Epithelial cell of proximal tubule (primary cell): ENCODE measurements around the gene NMT2. TPM values are rescaled to one million over a fixed set of nuclear protein-coding genes. Genes with fewer than 3 reads are reported as not detected.

Experiments
- DNase-seq: peaks from one replicate; pipeline ENCODE4 v3.0.0-alpha.2; 2011; ENCODE audit warnings: low read depth
- H3K4me3 ChIP-seq: 2 replicates; pipeline ENCODE4 v1.5.1; 2011; ENCODE audit warnings: low read depth, mild to moderate bottlenecking, low read length
- total RNA-seq: library from RNA; depleted of rRNA; stranded (reverse); fragments of >200 nt; gene quantifications from 2 replicates; pipeline ENCODE4 v1.2.3, GENCODE V29; 2015
- TF ChIP-seq, protein P1 (sequence below): conservative IDR thresholded peaks from 2 replicates; pipeline ENCODE4 v1.5.1; 2012; ENCODE audit warnings: low read depth, mild to moderate bottlenecking, low read length

NMT2 gene
- total RNA-seq, 1 donor from 2014 or later: 28.5 TPM

DNA sequence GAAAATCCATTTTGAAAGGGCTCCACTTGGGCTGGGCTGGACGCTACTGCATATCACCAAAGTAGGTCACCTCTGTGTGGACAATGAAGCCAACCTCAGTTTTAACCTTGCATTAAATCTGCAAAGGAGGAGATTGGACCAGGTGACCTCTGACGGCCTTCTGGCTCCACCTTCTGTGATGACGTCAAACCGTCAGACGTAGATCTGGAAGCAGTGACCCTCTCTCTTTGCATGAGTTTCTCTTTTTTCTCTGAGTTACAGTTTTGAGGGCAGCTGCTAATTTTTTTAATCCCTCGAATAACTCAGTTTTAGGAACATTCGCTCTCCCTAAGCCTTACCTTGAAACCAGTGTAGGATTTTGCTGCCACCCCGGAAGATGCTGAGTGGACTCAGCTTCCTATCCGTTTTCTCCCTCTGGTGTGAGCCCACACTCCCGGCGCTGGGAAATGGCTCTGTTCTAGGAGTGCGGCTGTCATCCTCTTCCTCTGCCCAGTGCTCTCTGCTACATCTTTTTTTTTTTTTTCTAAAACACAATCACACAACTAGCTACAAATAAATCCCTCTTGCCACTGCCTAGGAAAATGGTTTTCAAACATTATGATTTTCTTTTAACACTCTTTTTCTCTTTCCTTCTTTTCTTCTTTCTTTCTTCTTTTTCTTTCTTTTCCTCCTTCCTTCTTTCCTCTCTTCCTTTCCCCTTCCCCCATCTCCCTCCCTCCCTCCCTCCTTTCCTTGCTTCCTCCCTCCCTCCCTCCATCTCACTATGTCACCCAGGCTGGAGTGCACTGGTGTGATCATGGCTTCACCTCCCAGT lies 27.7 kb upstream of the NMT2 start:
- TF ChIP-seq, protein P1, sequence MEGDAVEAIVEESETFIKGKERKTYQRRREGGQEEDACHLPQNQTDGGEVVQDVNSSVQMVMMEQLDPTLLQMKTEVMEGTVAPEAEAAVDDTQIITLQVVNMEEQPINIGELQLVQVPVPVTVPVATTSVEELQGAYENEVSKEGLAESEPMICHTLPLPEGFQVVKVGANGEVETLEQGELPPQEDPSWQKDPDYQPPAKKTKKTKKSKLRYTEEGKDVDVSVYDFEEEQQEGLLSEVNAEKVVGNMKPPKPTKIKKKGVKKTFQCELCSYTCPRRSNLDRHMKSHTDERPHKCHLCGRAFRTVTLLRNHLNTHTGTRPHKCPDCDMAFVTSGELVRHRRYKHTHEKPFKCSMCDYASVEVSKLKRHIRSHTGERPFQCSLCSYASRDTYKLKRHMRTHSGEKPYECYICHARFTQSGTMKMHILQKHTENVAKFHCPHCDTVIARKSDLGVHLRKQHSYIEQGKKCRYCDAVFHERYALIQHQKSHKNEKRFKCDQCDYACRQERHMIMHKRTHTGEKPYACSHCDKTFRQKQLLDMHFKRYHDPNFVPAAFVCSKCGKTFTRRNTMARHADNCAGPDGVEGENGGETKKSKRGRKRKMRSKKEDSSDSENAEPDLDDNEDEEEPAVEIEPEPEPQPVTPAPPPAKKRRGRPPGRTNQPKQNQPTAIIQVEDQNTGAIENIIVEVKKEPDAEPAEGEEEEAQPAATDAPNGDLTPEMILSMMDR: no peak
- DNase-seq: no peak
- no peak overlapping the region for H3K4me3 ChIP-seq

DNA sequence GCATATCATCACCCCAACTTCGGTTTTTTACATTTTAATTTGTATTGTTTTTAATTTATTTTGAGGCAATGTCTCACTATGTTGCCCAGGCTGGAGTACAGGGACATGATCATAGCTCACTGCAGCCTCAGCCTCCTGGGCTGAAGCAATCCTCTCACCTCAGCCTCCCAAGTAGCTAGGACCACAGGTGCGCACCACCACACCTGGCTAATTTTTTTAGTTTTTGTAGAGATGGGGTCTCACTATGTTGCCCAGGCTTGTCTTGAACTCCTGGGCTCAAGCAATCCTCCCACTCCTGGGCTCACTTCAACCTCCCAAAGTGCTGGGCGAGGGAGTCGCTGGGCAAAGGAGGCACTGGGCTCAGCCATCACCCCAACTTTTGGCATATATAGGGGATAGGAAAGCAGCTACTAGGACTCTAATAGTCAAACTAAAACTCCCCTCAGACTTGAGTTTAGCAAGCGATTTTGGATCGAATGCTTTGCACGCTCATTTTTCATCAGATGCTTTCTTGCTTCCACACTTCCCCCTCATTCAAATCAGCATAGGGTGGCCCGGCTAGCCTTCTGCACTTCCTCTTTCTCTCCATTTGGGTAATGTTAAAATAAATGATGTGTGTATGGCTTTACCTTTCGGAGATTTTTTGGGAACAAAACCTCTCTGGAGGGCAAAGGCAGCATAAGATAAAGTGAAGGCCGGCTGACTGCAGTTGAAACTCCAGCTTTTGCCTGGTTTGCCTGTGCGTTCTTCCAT lies 20.8 kb upstream of the NMT2 start:
- no peak for DNase-seq
- H3K4me3 ChIP-seq: no peak overlapping the region
- TF ChIP-seq, protein P1: no peak

DNA sequence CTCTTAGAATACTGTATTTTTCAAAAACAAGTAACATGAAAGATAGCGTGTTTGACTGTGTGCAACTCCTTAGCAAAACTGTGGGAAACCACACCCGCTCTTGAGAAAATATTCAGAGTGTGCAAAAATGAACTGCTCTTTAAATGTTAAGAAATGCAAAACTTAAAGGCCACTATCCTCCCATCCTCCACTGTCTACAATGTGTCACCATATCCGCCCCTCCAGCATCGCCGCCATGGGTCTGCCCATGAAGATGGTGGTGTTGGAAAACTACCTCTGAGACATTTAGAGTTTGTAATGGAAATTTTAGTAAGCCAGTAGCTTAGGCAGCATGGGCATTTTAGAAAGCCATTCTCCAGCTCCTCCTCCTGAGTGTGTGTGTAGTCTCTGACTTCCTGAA lies 20.1 kb upstream of the NMT2 start:
- H3K4me3 ChIP-seq: no peak overlapping the region
- no peak for DNase-seq
- TF ChIP-seq, protein P1: no peak

DNA sequence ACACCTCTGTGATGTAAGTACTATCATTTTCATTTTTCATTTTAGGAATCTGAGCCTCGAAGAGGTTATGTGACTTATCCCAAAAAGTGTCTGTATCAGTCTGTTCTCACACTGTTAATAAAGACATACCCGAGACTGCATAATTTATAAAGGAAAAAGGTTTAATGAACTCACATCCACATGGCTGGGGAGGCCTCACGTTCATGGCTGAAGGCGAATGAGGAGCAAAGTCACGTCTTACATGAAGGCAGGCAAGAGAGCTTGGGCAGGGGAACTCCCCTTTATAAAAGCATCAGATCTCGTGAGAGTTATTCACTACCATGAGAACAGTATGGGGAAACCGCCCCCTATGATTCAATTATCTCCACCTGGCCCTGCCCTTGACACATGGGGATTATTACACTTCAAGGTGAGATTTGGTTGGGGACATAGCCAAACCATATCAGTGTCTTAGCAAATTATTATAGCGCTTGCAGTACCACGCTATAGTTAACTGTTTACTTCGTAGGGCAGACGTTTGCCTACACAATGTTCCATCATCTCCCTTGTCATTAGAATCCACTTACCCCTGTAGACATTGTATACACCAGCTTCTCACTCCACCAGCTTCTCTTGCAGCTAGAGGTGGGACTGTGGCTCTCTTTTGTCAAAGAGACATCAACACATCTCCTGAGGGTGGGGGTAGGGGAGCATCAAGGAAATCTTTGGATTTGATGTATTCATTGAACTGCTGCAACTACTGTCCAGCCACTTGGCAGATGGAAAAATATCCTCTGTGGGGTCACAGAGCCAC lies 15.4 kb upstream of the NMT2 start:
- TF ChIP-seq, protein P1: no peak
- H3K4me3 ChIP-seq: no peak overlapping the region
- no peak for DNase-seq

DNA sequence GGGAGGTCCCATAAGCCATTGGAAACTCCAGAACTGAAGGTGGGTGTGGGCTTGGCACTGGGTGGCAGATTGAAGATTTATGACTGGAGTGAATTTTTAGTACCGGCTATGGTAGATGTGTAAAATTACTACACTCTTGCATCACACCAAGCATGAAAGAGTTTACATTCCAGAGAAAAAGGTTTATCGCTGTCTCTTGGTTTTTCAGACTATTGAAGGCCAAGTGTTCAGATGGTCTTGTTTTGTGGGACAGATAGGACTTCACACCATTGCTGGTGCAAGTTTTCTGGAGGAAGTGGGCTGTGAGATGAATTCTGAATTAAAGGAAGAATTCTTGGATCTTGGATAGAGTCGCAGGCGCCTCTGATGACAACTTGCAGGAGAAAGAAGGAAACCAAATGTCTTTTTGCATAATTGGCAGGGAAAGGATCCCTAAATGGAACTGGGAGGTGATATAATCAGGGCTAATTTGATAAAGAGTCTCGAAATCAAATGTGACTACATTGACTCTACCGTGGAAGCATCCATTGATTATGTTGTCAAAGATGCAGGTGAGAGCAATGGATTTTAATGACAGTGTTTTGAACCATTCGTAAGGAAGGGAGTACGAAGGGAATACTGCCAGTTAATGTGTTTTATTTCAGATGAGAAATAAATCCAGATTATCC lies 14.2 kb upstream of the NMT2 start:
- no peak for DNase-seq
- H3K4me3 ChIP-seq: no peak overlapping the region
- TF ChIP-seq, protein P1: no peak

DNA sequence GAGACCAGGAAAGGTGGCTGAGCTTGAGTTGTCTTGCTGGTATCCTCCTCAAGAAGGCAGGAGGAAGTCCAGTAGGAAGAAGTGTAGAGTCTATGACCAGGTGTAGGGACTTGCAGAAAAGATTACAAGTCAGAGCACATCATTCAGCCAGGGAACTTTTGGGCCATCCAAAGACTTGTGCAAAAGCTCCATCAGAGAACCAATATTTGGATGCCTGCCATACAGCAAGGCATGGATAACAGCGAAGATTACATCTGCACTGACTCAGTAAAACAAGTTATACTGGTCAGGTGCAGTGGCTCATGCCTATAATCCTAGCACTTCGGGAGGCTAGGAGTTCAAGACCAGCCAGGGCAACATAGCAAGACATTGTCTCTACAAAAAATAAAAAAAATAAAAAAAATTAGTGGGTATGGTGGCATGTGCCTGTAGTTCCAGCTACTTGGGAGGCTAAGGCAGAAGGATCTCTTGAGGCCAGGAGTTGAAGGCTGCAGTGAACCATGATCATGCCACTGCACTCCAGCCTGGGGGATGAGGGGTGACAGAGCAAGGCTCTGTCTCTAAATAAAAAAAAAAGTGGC lies 13.2 kb upstream of the NMT2 start:
- TF ChIP-seq, protein P1: no peak
- DNase-seq: no peak
- H3K4me3 ChIP-seq: no peak overlapping the region
